ENCODE measurements around the gene MOAP1.
"Not testable (repeated sequence)": the region's sequence is repeated elsewhere in the genome, so short reads cannot be mapped to it uniquely, and the experiment has no call there.

Gene MOAP1

GRCh38 chr14:93183596-93184317 lies 940 bp downstream of the MOAP1 start:
- DNase-seq: no peak

GRCh38 chr14:93175492-93175891 lies 9.2 kb downstream of the MOAP1 start:
- no peak for DNase-seq

GRCh38 chr14:93174731-93175130 lies 10.0 kb downstream of the MOAP1 start:
- not testable (repeated sequence) for DNase-seq

- no peak for DNase-seq
These were observed 10.7 kb downstream of the MOAP1 start for GRCh38 chr14:93173943-93174395.

- DNase-seq: no peak
These were observed 13.3 kb downstream of the MOAP1 start for GRCh38 chr14:93171376-93171775.

GRCh38 chr14:93170141-93170540 lies 14.6 kb downstream of the MOAP1 start:
- not testable (repeated sequence) for DNase-seq

DNA sequence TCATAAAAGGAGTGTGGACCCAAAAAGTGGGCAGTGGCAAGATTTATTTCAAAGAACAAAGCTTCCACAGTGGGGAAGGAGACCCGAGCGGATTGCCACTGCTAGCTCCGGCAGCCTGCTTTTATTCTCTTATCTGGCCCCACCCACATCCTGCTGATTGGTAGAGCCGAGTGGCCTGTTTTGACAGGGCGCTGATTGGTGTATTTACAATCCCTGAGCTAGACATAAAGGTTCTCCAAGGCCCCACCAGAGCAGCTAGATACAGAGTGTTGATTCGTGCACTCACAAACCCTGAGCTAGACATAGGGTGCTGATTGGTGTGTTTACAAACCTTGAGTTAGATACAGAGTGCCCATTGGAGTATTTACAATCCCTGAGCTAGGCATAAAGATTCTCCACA lies 15.1 kb downstream of the MOAP1 start:
- not testable (repeated sequence) for DNase-seq

DNA sequence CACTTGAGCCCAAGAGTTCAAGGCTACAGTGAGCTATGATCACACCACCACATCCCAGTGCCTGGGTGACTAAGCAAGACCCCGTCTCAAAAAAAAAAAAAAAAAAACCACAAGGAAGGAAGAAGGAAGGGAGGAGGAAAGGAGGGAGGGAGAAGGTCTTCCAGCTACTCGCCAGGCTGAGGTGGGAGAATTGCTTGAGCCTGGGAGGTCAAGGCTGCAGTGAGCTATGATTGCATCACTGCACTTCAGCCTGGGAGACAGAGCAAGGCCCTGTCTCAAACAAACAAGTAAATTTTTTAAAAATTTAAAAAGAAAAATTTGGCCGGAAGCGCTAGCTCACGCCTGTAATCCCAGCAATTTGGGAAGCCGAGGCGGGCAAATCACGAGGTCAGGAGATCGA lies 16.1 kb downstream of the MOAP1 start:
- DNase-seq: not testable (repeated sequence)

DNA sequence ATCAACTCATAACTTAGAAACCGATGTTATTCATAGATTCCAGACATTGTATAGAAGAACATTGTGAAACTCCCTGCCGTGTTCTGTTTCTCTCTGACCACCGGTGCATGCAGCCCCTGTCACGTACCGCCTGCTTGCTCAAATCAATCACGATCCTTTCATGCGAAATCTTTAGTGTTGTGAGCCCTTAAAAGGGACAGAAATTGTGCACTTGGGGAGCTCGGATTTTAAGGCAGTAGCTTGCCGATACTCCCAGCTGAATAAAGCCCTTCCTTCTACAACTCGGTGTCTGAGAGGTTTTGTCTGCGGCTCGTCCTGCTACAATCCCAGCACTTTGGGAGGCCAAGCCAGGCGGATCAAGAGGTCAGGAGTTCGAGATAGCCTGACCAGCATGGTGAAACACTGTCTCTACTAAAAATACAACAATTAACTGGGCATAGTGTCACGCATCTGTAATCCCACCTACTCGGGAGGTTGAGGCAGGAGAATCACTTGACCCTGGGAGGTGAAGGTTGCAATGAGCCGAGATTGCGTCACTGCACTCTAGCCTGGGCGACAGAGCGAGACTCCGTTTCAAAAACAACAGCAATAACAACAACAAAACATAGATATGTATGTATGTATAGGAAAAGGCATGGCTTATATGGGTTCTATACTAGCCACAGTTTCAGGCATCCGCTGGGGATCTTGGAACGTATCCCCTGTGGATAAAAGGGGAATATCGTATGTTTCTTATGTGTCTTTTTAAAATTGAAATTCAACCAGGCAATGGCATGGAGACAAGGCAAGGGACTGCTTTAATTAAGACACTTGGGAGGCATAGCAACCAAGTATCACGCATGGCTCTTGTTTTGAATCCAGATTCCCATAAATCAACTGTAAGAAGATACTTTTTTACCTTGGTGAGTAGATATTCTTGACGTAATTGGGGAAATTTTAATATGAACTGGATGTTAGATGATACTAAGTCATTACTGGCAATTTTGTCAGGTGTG lies 19.1 kb downstream of the MOAP1 start:
- DNase-seq: not testable (repeated sequence)

DNA sequence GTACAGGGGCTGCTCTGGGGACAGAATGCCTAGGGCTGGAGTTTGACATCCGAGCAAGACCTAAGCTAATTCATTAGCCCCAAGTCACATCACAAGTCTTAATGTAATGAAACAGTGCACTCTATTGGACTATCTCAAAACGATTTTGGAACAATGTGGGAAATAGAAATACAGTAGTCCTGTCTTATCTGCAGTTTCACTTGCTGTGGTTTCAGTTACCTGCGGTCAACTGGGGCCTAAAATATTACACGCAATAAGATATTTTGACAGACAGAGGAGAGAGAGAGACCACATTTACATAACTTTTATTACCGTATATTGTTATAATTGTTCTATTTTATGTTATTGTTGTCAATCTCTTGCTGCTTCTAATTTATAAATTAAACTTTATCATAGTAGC lies 21.1 kb downstream of the MOAP1 start:
- no peak for DNase-seq

DNA sequence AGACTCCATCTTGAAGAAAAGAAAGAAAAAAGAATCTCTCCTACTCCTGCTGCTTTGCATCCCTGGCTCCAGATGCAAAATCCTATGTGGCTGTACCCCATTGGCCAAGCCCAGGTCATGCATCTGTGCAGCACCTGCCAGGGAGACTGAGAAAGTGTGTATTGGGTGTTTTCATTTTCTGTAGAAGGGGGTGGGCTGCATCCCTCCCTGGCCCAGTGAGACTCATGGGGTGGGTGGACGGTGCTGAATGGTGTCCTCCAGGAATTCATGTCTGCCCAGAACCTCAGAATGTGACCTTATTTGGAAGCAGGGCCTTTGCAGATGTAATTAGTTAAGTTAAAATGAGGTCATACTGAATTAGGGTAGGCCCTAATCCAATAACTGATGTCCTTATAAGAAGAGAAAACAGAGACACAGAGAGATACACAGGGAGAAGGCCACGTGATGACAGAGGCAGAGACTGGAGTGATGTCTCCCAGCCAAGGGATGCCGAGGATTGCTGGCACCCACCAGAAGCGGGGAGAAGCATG lies 23.2 kb downstream of the MOAP1 start:
- no peak for DNase-seq

DNA sequence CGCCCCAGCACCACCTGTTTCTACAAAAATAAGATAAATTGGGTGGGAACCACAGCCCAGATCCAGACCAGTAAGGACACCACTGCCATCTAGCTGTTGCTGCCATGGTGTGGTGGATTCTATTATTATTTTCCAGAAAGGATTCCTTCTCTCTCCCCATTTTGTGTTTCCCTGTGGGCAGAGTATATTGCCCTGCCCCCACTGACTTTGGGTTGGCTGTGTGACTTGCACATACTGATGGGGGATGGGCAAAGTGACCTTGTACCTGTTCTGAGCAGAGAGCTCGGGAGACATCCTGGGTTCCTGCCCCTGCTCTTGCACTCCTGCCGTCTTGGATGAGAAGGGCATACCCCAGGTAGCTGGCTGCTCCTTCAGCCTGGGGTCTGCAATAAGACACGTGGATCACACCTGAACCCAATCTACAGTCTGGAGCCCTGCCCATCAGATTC lies 24.3 kb downstream of the MOAP1 start:
- no peak for DNase-seq

DNA sequence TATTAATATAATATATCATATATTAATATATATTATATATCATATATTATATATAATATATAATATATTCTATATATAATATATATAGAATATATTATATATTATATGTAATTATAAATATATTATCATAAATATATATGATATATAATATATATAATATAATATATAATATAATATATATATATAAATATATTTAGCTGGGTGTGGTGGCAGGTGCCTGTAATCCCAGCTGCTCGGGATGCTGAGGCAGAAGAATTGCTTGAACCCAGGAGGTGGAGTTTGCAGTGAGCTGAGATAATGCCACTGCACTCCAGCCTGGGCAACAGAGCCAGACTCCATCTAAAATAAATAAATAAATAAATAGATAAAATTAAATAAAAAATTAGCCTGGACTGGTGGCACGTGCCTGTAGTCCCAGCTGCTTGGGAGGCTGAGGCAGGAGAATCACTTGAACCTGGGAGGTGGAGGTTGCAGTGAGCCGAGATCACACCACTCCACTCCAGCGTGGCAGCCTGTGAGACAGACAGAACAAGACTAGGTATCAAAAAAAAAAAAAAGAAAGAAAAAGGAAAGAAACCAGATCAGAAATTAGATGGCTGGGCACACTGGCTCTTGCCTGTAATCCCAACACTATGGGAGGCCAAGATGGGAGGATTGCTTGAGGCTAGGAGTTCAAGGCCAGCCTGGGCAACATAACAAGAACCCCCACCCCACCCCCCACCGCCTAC lies 24.9 kb downstream of the MOAP1 start:
- DNase-seq: not testable (repeated sequence)

DNA sequence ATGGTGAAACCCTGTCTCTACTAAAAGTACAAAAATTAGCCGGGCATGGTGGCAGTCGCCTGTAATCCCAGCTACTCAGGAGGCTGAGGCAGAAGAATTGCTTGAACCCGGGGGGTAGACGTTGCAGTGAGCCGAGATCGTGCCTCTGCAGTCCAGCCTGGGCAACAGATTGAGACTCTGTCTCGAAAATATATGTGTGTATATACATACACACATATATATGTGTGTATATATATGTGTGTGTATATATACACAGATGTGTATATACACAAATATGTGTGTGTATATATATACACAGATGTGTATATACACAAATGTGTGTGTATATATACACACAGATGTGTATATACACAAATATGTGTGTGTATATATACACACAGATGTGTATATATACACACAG lies 26.3 kb downstream of the MOAP1 start:
- not testable (repeated sequence) for DNase-seq

- no peak for DNase-seq
These were observed 27.9 kb downstream of the MOAP1 start for GRCh38 chr14:93156693-93157369.

DNA sequence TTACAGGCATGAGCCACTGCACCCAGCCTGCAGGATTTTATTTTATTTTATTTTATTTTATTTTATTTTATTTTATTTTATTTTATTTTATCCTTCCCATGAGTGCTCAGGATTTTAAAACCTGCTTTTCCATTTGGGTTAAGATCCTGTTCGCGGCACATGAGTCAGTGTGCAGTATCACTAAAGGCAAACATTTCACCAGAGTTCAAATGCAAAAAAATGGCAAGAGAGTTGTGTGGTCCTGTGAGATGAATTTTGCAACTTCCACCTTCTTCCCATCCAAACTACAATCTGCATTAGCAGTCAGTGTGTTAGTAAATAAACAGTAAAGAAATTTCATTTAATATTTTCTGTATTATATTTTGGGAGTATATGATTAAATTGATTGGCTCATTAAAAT lies 29.0 kb downstream of the MOAP1 start:
- no peak for DNase-seq

- no peak for DNase-seq
These were observed 31.6 kb downstream of the MOAP1 start for GRCh38 chr14:93153121-93153520.

- DNase-seq: no peak
These were observed 34.2 kb downstream of the MOAP1 start for GRCh38 chr14:93150227-93151208.

- no peak for DNase-seq
These were observed 35.7 kb downstream of the MOAP1 start for GRCh38 chr14:93148979-93149378.

DNA sequence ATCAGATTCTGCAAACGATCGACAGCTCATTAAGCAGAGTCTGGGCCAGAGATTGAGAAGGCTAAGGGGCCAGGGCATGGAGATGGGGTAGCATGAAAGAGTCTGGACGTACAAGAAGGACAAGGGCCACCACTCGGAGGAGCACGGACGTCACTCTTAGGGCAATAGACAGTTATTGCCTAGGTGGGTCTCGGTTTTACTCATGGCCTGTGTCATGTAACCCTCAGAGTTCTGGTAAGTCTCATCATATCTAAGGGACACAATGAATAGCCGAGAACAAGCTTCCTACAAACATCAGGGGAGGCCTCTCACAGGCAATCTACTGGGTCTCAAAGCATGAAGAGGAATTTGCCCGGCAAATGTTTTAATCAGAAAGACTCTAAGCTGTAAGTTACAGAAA lies 38.6 kb downstream of the MOAP1 start:
- DNase-seq: no peak
